K562 (cell line): Measurements from ENCODE around the gene SPATA45. TPM values are rescaled to one million over a fixed set of nuclear protein-coding genes. Genes with fewer than 3 reads are reported as not detected.

Source experiments
- ATAC-seq: fragments of 200-7000 bp; cut with Tn5 transposase; 3 replicates; pipeline ENCODE4 v1.9.1; 2020; ENCODE audit warnings: moderate library complexity
- BruUV-seq: library from RNA; stranded (reverse); fragments of 400-500 nt; replicated peaks from 2 replicates; lab custom pipeline; 2021; lab: Mats Ljungman, UMichigan
- CTCF ChIA-PET: fragments of 300-600 bp; formaldehyde crosslinking; extraction: SDS; loops from one replicate; lab custom pipeline; 2021; ENCODE audit warnings: low intra/inter-chr PET ratio; lab: Yijun Ruan, JAX
- POLR2A ChIA-PET: fragments of 300-600, 350-650 bp; sonication (Branson Sonifier 250); formaldehyde crosslinking; extraction: SDS; loops from one replicate; lab custom pipeline; 2021; ENCODE audit warnings: antibody characterized with exemption, inconsistent platforms; lab: Yijun Ruan, JAX
- DNase-seq, 4 experiments: peaks; one replicate each; pipeline versions ENCODE4 v3.0.0 to v3.0.0-alpha.2; 2011 to 2018; ENCODE audit warnings: low spot score in 3 of 4, mixed read lengths in 3 of 4; ENCODE audit errors: extremely low read depth in 1 of 4
- FAIRE-seq: peaks from 2 replicates; lab custom pipeline; 2011; peaks lifted over from hg19 to GRCh38; lab: Jason Lieb, UNC
- H2AFZ ChIP-seq: 2 replicates; pipeline ENCODE4 v1.6.0; 2011; ENCODE audit warnings: low read depth, low read length, control low read depth, inconsistent platforms
- H3K27ac ChIP-seq: fragments of 200-600 bp; 3 replicates; pipeline ENCODE4 v1.8.0; 2011; ENCODE audit warnings: low read depth, mild to moderate bottlenecking, control low read depth, inconsistent platforms, low read length, moderate library complexity, mixed read lengths; ENCODE audit errors: extremely low read depth
- H3K27me3 ChIP-seq, 2 experiments: fragments of 300-600 bp in 1 of 2; 2 replicates in 1 of 2; 3 replicates in 1 of 2; pipeline versions ENCODE4 v1.6.0 to v1.8.0; 2011; ENCODE audit warnings: inconsistent platforms in 2 of 2, low read length in 2 of 2, mild to moderate bottlenecking in 1 of 2, mixed read lengths in 1 of 2, moderate library complexity in 1 of 2; ENCODE audit not compliant: control insufficient read depth in 2 of 2, insufficient read depth in 2 of 2
- H3K36me3 ChIP-seq: fragments of 300-600 bp; 3 replicates; pipeline ENCODE4 v1.8.0; 2011; ENCODE audit warnings: mild to moderate bottlenecking, low read length, inconsistent platforms; ENCODE audit not compliant: control insufficient read depth, insufficient read depth
- H3K4me1 ChIP-seq, 2 experiments: fragments of 200-600 bp in 1 of 2; replicated peaks in 1 of 2; 2 replicates in 1 of 2; 3 replicates in 1 of 2; pipeline versions ENCODE4 v1.5.1 to v1.8.0; 2011; ENCODE audit warnings: inconsistent platforms in 2 of 2, low read length in 2 of 2, mild to moderate bottlenecking in 1 of 2, mixed read lengths in 1 of 2, moderate library complexity in 1 of 2; ENCODE audit not compliant: control insufficient read depth in 2 of 2, insufficient read depth in 2 of 2
- H3K4me2 ChIP-seq: 2 replicates; pipeline ENCODE4 v1.6.1; 2011; ENCODE audit warnings: low read length, control low read depth, inconsistent platforms, mixed read lengths; ENCODE audit not compliant: insufficient read depth
- H3K4me3 ChIP-seq: fragments of 200-600 bp; sonication (generic), shearing (Covaris generic); 2 replicates; pipeline ENCODE4 v1.5.1; 2016; ENCODE audit warnings: control low read depth, inconsistent platforms
- H3K79me2 ChIP-seq: fragments of 200-600 bp; 3 replicates; pipeline ENCODE4 v1.8.0; 2011; ENCODE audit warnings: low read length, inconsistent platforms; ENCODE audit not compliant: control insufficient read depth, insufficient read depth
- H3K9ac ChIP-seq, 2 experiments: 2 replicates each; pipeline versions ENCODE4 v1.6.0 to v1.6.1; 2011; ENCODE audit warnings: low read depth in 2 of 2, low read length in 2 of 2, control low read depth in 1 of 2, inconsistent platforms in 1 of 2, mild to moderate bottlenecking in 1 of 2, mixed read lengths in 1 of 2; ENCODE audit not compliant: insufficient read depth in 1 of 2
- H3K9me1 ChIP-seq: one replicate; pipeline ENCODE4 v1.6.0; 2011; ENCODE audit warnings: inconsistent platforms, mild to moderate bottlenecking, low read length, moderate library complexity; ENCODE audit not compliant: control insufficient read depth, insufficient read depth
- H3K9me3 ChIP-seq: replicated peaks from 2 replicates; pipeline ENCODE4 v1.5.1; 2011; ENCODE audit warnings: low read depth, low read length, inconsistent platforms; ENCODE audit not compliant: control insufficient read depth, insufficient read depth
- H4K20me1 ChIP-seq: replicated peaks from 2 replicates; pipeline ENCODE4 v1.6.1; 2011; ENCODE audit warnings: low read length, inconsistent platforms, mixed read lengths; ENCODE audit not compliant: control insufficient read depth, insufficient read depth
- C11orf30 ChIP-seq: fragments of 450-650 bp; IDR thresholded peaks from 2 replicates; pipeline ENCODE4 v1.6.1; 2016; ENCODE audit warnings: low read depth, mild to moderate bottlenecking
- ERF ChIP-seq: fragments of 450-650 bp; formaldehyde crosslinking; IDR thresholded peaks from 2 replicates; pipeline ENCODE4 v1.4.0; 2020; ENCODE audit warnings: mild to moderate bottlenecking, mixed read lengths
- GTF2A2 ChIP-seq: IDR thresholded peaks from 2 replicates; pipeline ENCODE4 v1.6.1; 2016; ENCODE audit warnings: mild to moderate bottlenecking, missing genetic modification characterization, missing compliant biosample characterization
- HNRNPK ChIP-seq: fragments of 200-400 bp; formaldehyde crosslinking; IDR thresholded peaks from one replicate; pipeline ENCODE4 v1.6.1; 2018; ENCODE audit warnings: mild to moderate bottlenecking, low read depth, low read length; ENCODE audit not compliant: poor library complexity, severe bottlenecking
- POU5F1 ChIP-seq: fragments of 150-350 bp; IDR thresholded peaks from 2 replicates; pipeline ENCODE4 v1.6.1; 2014; ENCODE audit warnings: borderline replicate concordance, low read length, low read depth, mild to moderate bottlenecking; ENCODE audit not compliant: partially characterized antibody
- U2AF1 ChIP-seq: fragments of 200-400 bp; formaldehyde crosslinking; optimal IDR thresholded peaks from 2 replicates; pipeline ENCODE3; 2017; ENCODE audit warnings: mild to moderate bottlenecking, low read depth, low read length, moderate library complexity
- ZNF316 ChIP-seq: fragments of 450-650 bp; IDR thresholded peaks from 2 replicates; pipeline ENCODE4 v1.6.1; 2016
- ZNF707 ChIP-seq: fragments of 250-450 bp; sonication (Bioruptor Pico); conservative IDR thresholded peaks from 2 replicates; pipeline ENCODE4 v1.8.0; 2022; ENCODE audit warnings: inconsistent platforms, mild to moderate bottlenecking, moderate library complexity
- WGBS: fragments of 100-300 bp; shearing (Covaris generic); methylation state at CpG from one replicate; pipeline ENCODE4 v1.1.6; 2016; ENCODE audit warnings: low coverage, mixed read lengths; ENCODE audit not compliant: insufficient coverage; ENCODE audit errors: missing lambda C conversion rate; 5-methylcytosine and 5-hydroxymethylcytosine counted together
- in situ Hi-C: fragments of 300-500 bp; cut with MboI; formaldehyde crosslinking; loops from 4 replicates; pipeline ENCODE4 v1.15.0; 2018; ENCODE audit warnings: inconsistent platforms, mixed read lengths
- intact Hi-C: fragments of 100-400 bp; cut with micrococcal nuclease; formaldehyde crosslinking; loops from 2 replicates; pipeline ENCODE4 v1.14.2; 2022
- polyA plus RNA-seq, 8 experiments: library from polyadenylated mRNA; depleted of rRNA in 4 of 8; stranded (reverse) in 5 of 8; unstranded in 3 of 8; fragments of >200 nt; fragmentation: Nextera tagmentation in 2 of 8; fragmentation: Illumina TruSeq in 1 of 8; extraction: Ambion mirVana in 2 of 8; extraction: Trizol in 1 of 8; gene quantifications; 2 replicates each; pipeline versions ENCODE4 v1.2.1 to v1.2.3, GENCODE V29; 2011 to 2014; ENCODE audit warnings: inconsistent platforms in 1 of 8, missing spikeins in 1 of 8
- total RNA-seq, 7 experiments: library from RNA; depleted of rRNA in 6 of 7; stranded (reverse); fragments of >200 nt in 6 of 7; fragmentation: Illumina TruSeq in 2 of 7; extraction: Trizol in 2 of 7; gene quantifications; 2 replicates each; pipeline versions ENCODE4 v1.2.1 to v1.2.3, GENCODE V29; 2011 to 2021; ENCODE audit warnings: low replicate concordance in 1 of 7

SPATA45 gene
- total and polyA plus RNA-seq, 9 of the 15 experiments (the other 6 are each of a cell fraction or from before 2014, with no cell fraction given): 0.18 TPM; not detected in 8

DNA sequence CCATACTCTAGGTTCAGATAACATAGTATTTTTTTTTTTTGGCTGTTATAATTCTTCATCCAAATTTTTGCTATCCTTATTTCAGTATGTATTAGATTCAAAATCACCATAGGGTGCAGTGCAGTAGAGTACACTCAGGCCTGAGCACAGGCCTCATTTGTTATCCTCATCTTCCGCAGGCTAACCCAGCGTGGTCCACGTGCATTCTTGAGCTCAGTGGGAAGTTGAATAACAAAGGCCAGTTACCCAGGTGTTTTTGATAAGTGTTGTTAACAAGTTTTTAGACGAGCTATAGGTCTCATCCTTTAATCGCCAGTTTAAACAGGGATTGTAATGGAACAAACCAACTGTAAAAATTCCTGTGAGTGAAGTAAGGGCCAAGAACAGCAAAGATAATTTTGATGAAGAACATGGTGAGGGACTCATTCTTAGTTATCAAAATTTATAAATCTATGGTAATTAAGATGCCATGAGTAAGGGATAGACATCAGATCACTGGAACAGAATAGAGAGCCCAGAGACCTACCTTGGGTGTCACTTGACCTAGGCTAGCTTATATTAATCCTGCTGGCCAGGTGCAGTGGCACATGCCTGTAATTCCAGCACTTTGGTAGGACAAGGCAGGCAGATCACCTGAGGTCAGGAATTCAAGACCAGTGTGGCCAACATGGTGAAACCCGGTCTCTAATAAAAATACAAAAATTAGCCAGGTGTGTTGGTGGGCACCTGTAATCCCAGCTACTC is 32.7 kb upstream of the SPATA45 start:
- Histone ChIP-seq H4K20me1 (no peaks in the 10 kb centered on the region), H3K9me1 (no peaks in the 10 kb centered on the region), H3K36me3 (peaks cover 59% of the 10 kb centered on the region), H3K9ac (no peak overlapping the region), H3K4me1 (no peaks in the 10 kb centered on the region), H3K9me3 (no peaks in the 10 kb centered on the region), H3K4me3 (no peak overlapping the region), H3K27ac (no peak overlapping the region), H2AFZ (no peak overlapping the region), H3K4me2 (no peak overlapping the region), H3K27me3 (no peaks in the 10 kb centered on the region), H3K79me2 (no peaks in the 10 kb centered on the region)
- POLR2A ChIA-PET: interaction anchor here (0.7 to 2.4 kb wide), 4 partner anchors 10 to 80 kb away, joined by 3 to 7 read pairs (median 4); no protein-coding TSS in a partner anchor
- CTCF ChIA-PET: no interaction called here
- WGBS: 82% methylated on average over 6 of the region's 6 CpGs
- in situ Hi-C loops: no loop called here
- intact Hi-C loops: no loop called here
- BruUV-seq: no TSS peak
- DNase-seq (no peak), ATAC-seq (no peak), FAIRE-seq (no peak)
- no peak for TF ChIP-seq GTF2A2
- TF ChIP-seq U2AF1: no peak
- no peak for TF ChIP-seq POU5F1

DNA sequence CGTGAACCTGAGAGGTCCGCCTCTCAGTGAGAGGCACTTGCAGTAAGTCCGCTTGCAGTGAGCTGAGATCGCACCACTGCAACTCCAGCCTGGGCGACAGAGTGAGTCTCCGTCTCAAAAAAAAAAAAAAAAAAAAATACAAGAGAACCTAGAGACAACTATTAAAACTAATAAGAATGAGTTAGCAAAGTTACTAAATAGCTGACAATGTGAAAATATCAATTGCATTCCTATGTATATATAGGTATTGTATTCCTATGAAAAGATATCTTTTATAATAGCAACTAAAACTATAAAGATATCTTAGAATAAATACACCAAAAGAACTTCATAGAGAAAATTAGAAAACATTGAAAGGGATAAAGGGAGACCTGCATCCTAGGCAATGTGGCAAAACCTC is 31.0 kb upstream of the SPATA45 start:
- in situ Hi-C loops: no loop called here
- DNase-seq: no peak
- POLR2A ChIA-PET: interaction anchor here (2.4 kb wide), 1 partner anchor 18 kb away, joined by 7 read pairs; no protein-coding TSS in a partner anchor
- TF ChIP-seq ZNF316: peak; percentile 86
- TF ChIP-seq C11orf30: peak; percentile 67
- no peak for TF ChIP-seq HNRNPK
- TF ChIP-seq ERF (CRISPR knock-in tag): no peak
- TF ChIP-seq ZNF707 (CRISPR knock-in tag): no peak

More for the DNA sequence above, 31.0 kb upstream of the SPATA45 start:
- H3K9me3 ChIP-seq: no peaks in the 10 kb centered on the region
- no peak overlapping the region for H3K9ac ChIP-seq
- H3K4me3 ChIP-seq: no peak overlapping the region
- H3K4me2 ChIP-seq: no peak overlapping the region
- H2AFZ ChIP-seq: no peak overlapping the region
- H4K20me1 ChIP-seq: no peaks in the 10 kb centered on the region
- intact Hi-C loops: no loop called here
- 90% methylated on average over 6 of the region's 6 CpGs for WGBS
- peaks cover 57% of the 10 kb centered on the region for H3K36me3 ChIP-seq
- no peaks in the 10 kb centered on the region for H3K27me3 ChIP-seq
- H3K4me1 ChIP-seq: no peaks in the 10 kb centered on the region
- peaks cover 3% of the 10 kb centered on the region for H3K9me1 ChIP-seq
- no peak for ATAC-seq
- no TSS peak for BruUV-seq
- no peak overlapping the region for H3K27ac ChIP-seq
- H3K79me2 ChIP-seq: no peaks in the 10 kb centered on the region
- no peak for FAIRE-seq
- CTCF ChIA-PET: no interaction called here
